HepG2 (cell line): ENCODE results near the gene ATXN2. TPM values are rescaled to one million over a fixed set of nuclear protein-coding genes. Genes with fewer than 3 reads are reported as not detected.

Experiments used
- ATAC-seq: fragments of 200-7000 bp; cut with Tn5 transposase; 3 replicates; pipeline ENCODE4 v1.9.1; 2020; ENCODE audit warnings: mild to moderate bottlenecking, moderate library complexity
- BruUV-seq: library from RNA; stranded (reverse); fragments of 400-500 nt; replicated peaks from 2 replicates; lab custom pipeline; 2021; lab: Mats Ljungman, UMichigan
- CTCF ChIA-PET: fragments of 300-600 bp; formaldehyde crosslinking; extraction: SDS; loops from one replicate; lab custom pipeline; 2021; ENCODE audit warnings: low total read pairs, inconsistent platforms, low intra/inter-chr PET ratio; lab: Yijun Ruan, JAX
- POLR2A ChIA-PET: fragments of 350-600 bp; sonication (Branson Sonifier 250); formaldehyde crosslinking; loops from one replicate; lab custom pipeline; 2020; ENCODE audit warnings: antibody characterized with exemption, inconsistent platforms; lab: Yijun Ruan, JAX
- DNase-seq: peaks from one replicate; pipeline ENCODE4 v3.0.0-alpha.2; 2015; ENCODE audit warnings: low spot score
- FAIRE-seq: peaks from 3 replicates; lab custom pipeline; 2011; peaks lifted over from hg19 to GRCh38; lab: Jason Lieb, UNC
- H2AFZ ChIP-seq: one replicate; pipeline ENCODE4 v1.6.1; 2011; ENCODE audit warnings: low read length, inconsistent platforms
- H3K27ac ChIP-seq: fragments of 300-600 bp; 3 replicates; pipeline ENCODE4 v1.8.0; 2011; ENCODE audit warnings: mixed run types, mild to moderate bottlenecking, mixed read lengths, low read length, inconsistent platforms; ENCODE audit not compliant: insufficient read depth; ENCODE audit errors: extremely low read length
- H3K27me3 ChIP-seq, 2 experiments: fragments of 200-600 bp in 1 of 2; 2 replicates in 1 of 2; 3 replicates in 1 of 2; pipeline versions ENCODE4 v1.6.0 to v1.8.0; 2011; ENCODE audit warnings: low read length in 2 of 2, mild to moderate bottlenecking in 2 of 2, moderate library complexity in 2 of 2, inconsistent platforms in 1 of 2; ENCODE audit not compliant: insufficient read depth in 2 of 2, control insufficient read depth in 1 of 2
- H3K36me3 ChIP-seq, 2 experiments: fragments of 200-600 bp in 1 of 2; replicated peaks in 1 of 2; 2 replicates in 1 of 2; 3 replicates in 1 of 2; pipeline versions ENCODE4 v1.5.1 to v1.8.0; 2011; ENCODE audit warnings: low read length in 2 of 2, inconsistent platforms in 1 of 2; ENCODE audit not compliant: insufficient read depth in 2 of 2, control insufficient read depth in 1 of 2
- H3K4me1 ChIP-seq: 2 replicates; pipeline ENCODE4 v1.5.1; 2012; ENCODE audit warnings: low read length, inconsistent platforms; ENCODE audit not compliant: insufficient read depth
- H3K4me2 ChIP-seq: 2 replicates; pipeline ENCODE4 v1.6.0; 2011; ENCODE audit warnings: low read depth, low read length, inconsistent platforms
- H3K4me3 ChIP-seq, 3 experiments: fragments of 200-600 bp in 1 of 3; sonication (generic), shearing (Covaris generic) in 1 of 3; replicated peaks in 1 of 3; 2 replicates each; pipeline ENCODE4 v1.5.1; 2011 to 2016; ENCODE audit warnings: low read length in 3 of 3, inconsistent platforms in 2 of 3, low read depth in 2 of 3, mild to moderate bottlenecking in 2 of 3, control low read depth in 1 of 3, mixed read lengths in 1 of 3; ENCODE audit not compliant: insufficient read depth in 1 of 3
- H3K79me2 ChIP-seq: one replicate; pipeline ENCODE4 v1.6.1; 2011; ENCODE audit warnings: low read length, inconsistent platforms; ENCODE audit not compliant: insufficient read depth
- H3K9ac ChIP-seq: 2 replicates; pipeline ENCODE4 v1.6.0; 2011; ENCODE audit warnings: mild to moderate bottlenecking, low read depth, low read length, inconsistent platforms; ENCODE audit not compliant: insufficient read depth
- H3K9me3 ChIP-seq: 2 replicates; pipeline ENCODE4 v1.5.1; 2012; ENCODE audit warnings: mild to moderate bottlenecking, low read length
- H4K20me1 ChIP-seq: 2 replicates; pipeline ENCODE4 v1.6.0; 2011; ENCODE audit warnings: inconsistent platforms, mild to moderate bottlenecking, low read length, moderate library complexity; ENCODE audit not compliant: insufficient read depth
- ARID2 ChIP-seq: sonication (generic); formaldehyde crosslinking; IDR thresholded peaks from 2 replicates; pipeline ENCODE4 v1.8.1; 2022; ENCODE audit warnings: mild to moderate bottlenecking, missing genetic modification reagents, borderline replicate concordance
- CENPT ChIP-seq: sonication (generic); formaldehyde crosslinking; IDR thresholded peaks from 2 replicates; pipeline ENCODE4 v1.8.0; 2022; ENCODE audit warnings: low read depth, mild to moderate bottlenecking, moderate library complexity, missing genetic modification reagents
- KLF6 ChIP-seq: IDR thresholded peaks from 2 replicates; pipeline ENCODE4 v1.8.0; 2016; ENCODE audit warnings: missing biosample characterization, missing genetic modification reagents
- MLLT10 ChIP-seq: sonication (generic); formaldehyde crosslinking; IDR thresholded peaks from 2 replicates; pipeline ENCODE4 v1.4.0; 2020; ENCODE audit warnings: missing genetic modification reagents
- PAWR ChIP-seq: sonication (generic); formaldehyde crosslinking; IDR thresholded peaks from 2 replicates; pipeline ENCODE4 v1.4.0; 2020; ENCODE audit warnings: missing genetic modification reagents, mild to moderate bottlenecking, borderline replicate concordance
- RNF2 ChIP-seq: fragments of 450-650 bp; conservative IDR thresholded peaks from 2 replicates; pipeline ENCODE4 v1.6.1; 2016; ENCODE audit warnings: low read depth
- SAP130 ChIP-seq: IDR thresholded peaks from 2 replicates; pipeline ENCODE4 v1.6.1; 2016; ENCODE audit warnings: low read depth
- TEAD2 ChIP-seq: sonication (generic); formaldehyde crosslinking; IDR thresholded peaks from 2 replicates; pipeline ENCODE4 v1.9.0; 2021; ENCODE audit warnings: missing genetic modification reagents
- TEAD3 ChIP-seq: optimal IDR thresholded peaks from 2 replicates; pipeline ENCODE3; 2016; ENCODE audit warnings: borderline replicate concordance
- ZNF253 ChIP-seq: sonication (generic); formaldehyde crosslinking; IDR thresholded peaks from 2 replicates; pipeline ENCODE4 v1.8.0; 2022; ENCODE audit warnings: mild to moderate bottlenecking, missing genetic modification reagents, borderline replicate concordance
- ZNF33B ChIP-seq: sonication (generic); formaldehyde crosslinking; IDR thresholded peaks from 2 replicates; pipeline ENCODE4 v1.5.1; 2020; ENCODE audit warnings: mild to moderate bottlenecking, missing genetic modification reagents
- ZNF547 ChIP-seq: sonication (generic); formaldehyde crosslinking; IDR thresholded peaks from 2 replicates; pipeline ENCODE4 v1.5.1; 2020; ENCODE audit warnings: mild to moderate bottlenecking, missing genetic modification reagents
- ZNF781 ChIP-seq: sonication (generic); formaldehyde crosslinking; IDR thresholded peaks from 2 replicates; pipeline ENCODE4 v1.5.1; 2020; ENCODE audit warnings: borderline replicate concordance, mild to moderate bottlenecking, missing genetic modification reagents; ENCODE audit errors: not compliant biosample characterization
- ZNF841 ChIP-seq: sonication (generic); formaldehyde crosslinking; IDR thresholded peaks from 2 replicates; pipeline ENCODE4 v1.8.1; 2023; ENCODE audit warnings: missing genetic modification reagents, borderline replicate concordance
- ZSCAN25 ChIP-seq: sonication (generic); formaldehyde crosslinking; IDR thresholded peaks from 2 replicates; pipeline ENCODE4 v1.8.0; 2022; ENCODE audit warnings: mild to moderate bottlenecking, missing genetic modification reagents
- WGBS: methylation state at CpG from one replicate; pipeline ENCODE4 v1.1.6; 2017; ENCODE audit warnings: low lambda C conversion rate; 5-methylcytosine and 5-hydroxymethylcytosine counted together
- in situ Hi-C: cut with HindIII; loops from 2 replicates; pipeline ENCODE4 v1.10.0; 2017; ENCODE audit warnings: low pct_unique_long_range_greater_than_20kb; ENCODE audit not compliant: extremely low pct_ligation_motif_present
- intact Hi-C: fragments of 100-400 bp; cut with micrococcal nuclease; formaldehyde crosslinking; loops from one replicate; pipeline ENCODE4 v1.10.0; 2022; ENCODE audit not compliant: unreplicated experiment
- polyA plus RNA-seq, 8 experiments: library from polyadenylated mRNA; depleted of rRNA in 3 of 8; stranded (reverse) in 7 of 8; unstranded in 1 of 8; fragments of >200 nt; fragmentation: Illumina TruSeq in 4 of 8; extraction: Trizol in 4 of 8; gene quantifications; 2 replicates each; pipeline versions ENCODE4 v1.2.1 to v1.2.3, GENCODE V29; 2011 to 2016; ENCODE audit warnings: low read depth in 4 of 8, missing spikeins in 1 of 8, mixed read lengths in 1 of 8; ENCODE audit not compliant: insufficient read depth in 1 of 8
- total RNA-seq, 5 experiments: library from RNA; depleted of rRNA; stranded (reverse); fragments of >200 nt; fragmentation: Illumina TruSeq; extraction: Trizol; gene quantifications; 2 replicates each; pipeline ENCODE4 v1.2.3, GENCODE V29; 2016; ENCODE audit warnings: low read depth in 1 of 5
- TF ChIP-seq, protein P1 (sequence below): sonication (generic); formaldehyde crosslinking; IDR thresholded peaks from 2 replicates; pipeline ENCODE4 v1.4.0; 2020; ENCODE audit warnings: low read depth, mild to moderate bottlenecking, missing genetic modification reagents
- TF ChIP-seq, protein P2 (sequence below), 2 experiments: sonication (generic) in 1 of 2; formaldehyde crosslinking in 1 of 2; IDR thresholded peaks; 2 replicates each; pipeline versions ENCODE4 v1.6.1 to v1.9.0; 2014 to 2022; ENCODE audit warnings: antibody characterized with exemption in 1 of 2, borderline replicate concordance in 1 of 2, inconsistent platforms in 1 of 2, low read depth in 1 of 2, missing genetic modification reagents in 1 of 2

The ATXN2 gene
- total and polyA plus RNA-seq, 2 of the 13 experiments (the other 11 are each of a cell fraction or from before 2014, with no cell fraction given): 18.1 to 27.1 TPM

DNA sequence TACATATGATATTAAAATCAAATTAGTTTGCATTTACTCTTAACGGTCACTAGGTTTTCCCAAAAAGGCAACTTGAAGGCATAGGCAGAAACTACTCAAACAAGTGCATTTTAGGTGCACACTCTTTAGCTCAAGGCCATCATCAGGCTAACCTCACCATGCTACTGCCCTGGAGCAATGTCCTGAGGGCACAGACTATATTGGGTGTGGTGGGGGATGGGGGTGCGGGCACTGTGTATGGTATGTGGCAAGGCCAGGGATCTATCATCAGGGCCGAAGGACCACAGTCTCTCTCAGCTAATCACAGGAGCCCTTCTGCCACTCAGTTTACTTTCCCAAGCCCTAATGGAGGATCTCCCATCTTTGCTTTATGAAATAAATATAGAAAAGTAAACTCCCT, 141.5 kb downstream of the ATXN2 start:
- WGBS: 98% methylated on average over 3 of the region's 3 CpGs
- BruUV-seq: no TSS peak
- ChIA-PET POLR2A (no interaction called here), CTCF (no interaction called here)
- Histone ChIP-seq H3K27me3 (no peaks in the 10 kb centered on the region), H3K9ac (no peak overlapping the region), H3K4me3 (no peak overlapping the region), H2AFZ (no peak overlapping the region), H3K4me2 (no peak overlapping the region), H3K9me3 (no peaks in the 10 kb centered on the region), H3K79me2 (no peaks in the 10 kb centered on the region), H3K4me1 (no peaks in the 10 kb centered on the region), H4K20me1 (0 out of 2 replicates have a peak, but pooled peaks cover 3% of the 10 kb centered on the region), H3K36me3 (peaks cover 32 to 73% of the 10 kb centered on the region in 2 experiments), H3K27ac (no peak overlapping the region)
- intact Hi-C loops: no loop called here
- ATAC-seq: no peak
- no peak for DNase-seq
- in situ Hi-C loops: no loop called here
- no peak for FAIRE-seq
- TF ChIP-seq ZNF253 (CRISPR knock-in tag): no peak
- TF ChIP-seq TEAD3: no peak
- no peak for TF ChIP-seq ZSCAN25 (CRISPR knock-in tag)
- TF ChIP-seq PAWR: no peak
- TF ChIP-seq, protein P1, sequence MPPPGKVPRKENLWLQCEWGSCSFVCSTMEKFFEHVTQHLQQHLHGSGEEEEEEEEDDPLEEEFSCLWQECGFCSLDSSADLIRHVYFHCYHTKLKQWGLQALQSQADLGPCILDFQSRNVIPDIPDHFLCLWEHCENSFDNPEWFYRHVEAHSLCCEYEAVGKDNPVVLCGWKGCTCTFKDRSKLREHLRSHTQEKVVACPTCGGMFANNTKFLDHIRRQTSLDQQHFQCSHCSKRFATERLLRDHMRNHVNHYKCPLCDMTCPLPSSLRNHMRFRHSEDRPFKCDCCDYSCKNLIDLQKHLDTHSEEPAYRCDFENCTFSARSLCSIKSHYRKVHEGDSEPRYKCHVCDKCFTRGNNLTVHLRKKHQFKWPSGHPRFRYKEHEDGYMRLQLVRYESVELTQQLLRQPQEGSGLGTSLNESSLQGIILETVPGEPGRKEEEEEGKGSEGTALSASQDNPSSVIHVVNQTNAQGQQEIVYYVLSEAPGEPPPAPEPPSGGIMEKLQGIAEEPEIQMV (CRISPR knock-in tag): no peak
- TF ChIP-seq ZNF547 (CRISPR knock-in tag): no peak
- TF ChIP-seq ZNF781: no peak
- no peak for TF ChIP-seq KLF6 (CRISPR knock-in tag)
- TF ChIP-seq TEAD2 (CRISPR knock-in tag): no peak
- no peak for TF ChIP-seq RNF2
- TF ChIP-seq, protein P2, sequence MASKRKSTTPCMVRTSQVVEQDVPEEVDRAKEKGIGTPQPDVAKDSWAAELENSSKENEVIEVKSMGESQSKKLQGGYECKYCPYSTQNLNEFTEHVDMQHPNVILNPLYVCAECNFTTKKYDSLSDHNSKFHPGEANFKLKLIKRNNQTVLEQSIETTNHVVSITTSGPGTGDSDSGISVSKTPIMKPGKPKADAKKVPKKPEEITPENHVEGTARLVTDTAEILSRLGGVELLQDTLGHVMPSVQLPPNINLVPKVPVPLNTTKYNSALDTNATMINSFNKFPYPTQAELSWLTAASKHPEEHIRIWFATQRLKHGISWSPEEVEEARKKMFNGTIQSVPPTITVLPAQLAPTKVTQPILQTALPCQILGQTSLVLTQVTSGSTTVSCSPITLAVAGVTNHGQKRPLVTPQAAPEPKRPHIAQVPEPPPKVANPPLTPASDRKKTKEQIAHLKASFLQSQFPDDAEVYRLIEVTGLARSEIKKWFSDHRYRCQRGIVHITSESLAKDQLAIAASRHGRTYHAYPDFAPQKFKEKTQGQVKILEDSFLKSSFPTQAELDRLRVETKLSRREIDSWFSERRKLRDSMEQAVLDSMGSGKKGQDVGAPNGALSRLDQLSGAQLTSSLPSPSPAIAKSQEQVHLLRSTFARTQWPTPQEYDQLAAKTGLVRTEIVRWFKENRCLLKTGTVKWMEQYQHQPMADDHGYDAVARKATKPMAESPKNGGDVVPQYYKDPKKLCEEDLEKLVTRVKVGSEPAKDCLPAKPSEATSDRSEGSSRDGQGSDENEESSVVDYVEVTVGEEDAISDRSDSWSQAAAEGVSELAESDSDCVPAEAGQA (IDR thresholded peaks at IDR 0.05; ENCODE audit: low read depth): no peak
- TF ChIP-seq, protein P2 (CRISPR knock-in tag; IDR thresholded peaks at IDR 0.05; ENCODE audit: borderline replicate concordance): no peak
- no peak for TF ChIP-seq SAP130 (CRISPR knock-in tag)
- no peak for TF ChIP-seq ZNF841
- TF ChIP-seq ZNF33B (CRISPR knock-in tag): no peak
- TF ChIP-seq ARID2 (CRISPR knock-in tag): no peak
- no peak for TF ChIP-seq MLLT10 (CRISPR knock-in tag)
- TF ChIP-seq CENPT (CRISPR knock-in tag): no peak
